Subcutaneous abdominal adipose tissue (tissue), 5 donors: Measurements from ENCODE around the gene DNAI4.
"Not testable (repeated sequence)": the region's sequence is repeated elsewhere in the genome, so short reads cannot be mapped to it uniquely, and the experiment has no call there.

Experiments used
- H3K27ac ChIP-seq: one replicate; pipeline ENCODE4 v1.7.0; 2013; ENCODE audit warnings: low read depth, mild to moderate bottlenecking, inconsistent platforms, low read length, moderate library complexity
- H3K27me3 ChIP-seq, 5 donors: one replicate each; pipeline ENCODE4 v1.7.0; 2013; ENCODE audit warnings: low read length in 5 of 5, inconsistent platforms in 1 of 5; ENCODE audit not compliant: control insufficient read depth in 5 of 5, insufficient read depth in 4 of 5
- H3K36me3 ChIP-seq, 5 donors: one replicate each; pipeline ENCODE4 v1.7.0; 2013; ENCODE audit warnings: low read length in 5 of 5; ENCODE audit not compliant: control insufficient read depth in 5 of 5, insufficient read depth in 5 of 5
- H3K4me1 ChIP-seq, 5 donors: one replicate each; pipeline ENCODE4 v1.7.0; 2013; ENCODE audit warnings: low read length in 5 of 5, mild to moderate bottlenecking in 3 of 5, moderate library complexity in 1 of 5; ENCODE audit not compliant: control insufficient read depth in 5 of 5, insufficient read depth in 5 of 5
- H3K4me3 ChIP-seq, 5 donors: one replicate each; pipeline ENCODE4 v1.7.0; 2013; ENCODE audit warnings: low read length in 5 of 5, low read depth in 1 of 5
- H3K9ac ChIP-seq, 5 donors: one replicate each; pipeline ENCODE4 v1.7.0; 2013; ENCODE audit warnings: low read length in 5 of 5, mild to moderate bottlenecking in 4 of 5, moderate library complexity in 3 of 5
- H3K9me3 ChIP-seq, 5 donors: one replicate each; pipeline ENCODE4 v1.7.0; 2013; ENCODE audit warnings: low read length in 5 of 5; ENCODE audit not compliant: control insufficient read depth in 5 of 5
- donor health status: healthy.
- donor health status: healthy.
- donor health status: healthy.
- donor health status: healthy.
- donor health status: healthy.

DNAI4 gene

GRCh38 chr1:66795839-66796238 lies 128.8 kb downstream of the DNAI4 start:
- not testable (repeated sequence) for H3K27ac ChIP-seq, H3K9me3 ChIP-seq, H3K9ac ChIP-seq, H3K4me3 ChIP-seq, H3K4me1 ChIP-seq, H3K27me3 ChIP-seq, H3K36me3 ChIP-seq

- H3K27ac ChIP-seq: no peak overlapping the region
- H3K9ac ChIP-seq: no peak overlapping the region
- no peaks in the 10 kb centered on the region for H3K27me3 ChIP-seq
- H3K36me3 ChIP-seq: no peaks in the 10 kb centered on the region
- no peaks in the 10 kb centered on the region for H3K4me1 ChIP-seq
- no peak overlapping the region for H3K4me3 ChIP-seq
- no peaks in the 10 kb centered on the region for H3K9me3 ChIP-seq
These were observed 132.7 kb downstream of the DNAI4 start for GRCh38 chr1:66791621-66792610.

- H3K27ac ChIP-seq: no peak overlapping the region
- H3K36me3 ChIP-seq: no peaks in the 10 kb centered on the region
- H3K9me3 ChIP-seq: no peaks in the 10 kb centered on the region
- H3K4me1 ChIP-seq: no peaks in the 10 kb centered on the region
- H3K27me3 ChIP-seq: no peaks in the 10 kb centered on the region
- no peak overlapping the region for H3K9ac ChIP-seq
- H3K4me3 ChIP-seq: no peak overlapping the region
These were observed 136.3 kb downstream of the DNAI4 start for GRCh38 chr1:66788231-66788939.

- H3K9ac ChIP-seq: no peak overlapping the region
- H3K4me3 ChIP-seq: no peak overlapping the region
- H3K9me3 ChIP-seq: no peaks in the 10 kb centered on the region
- H3K36me3 ChIP-seq: no peaks in the 10 kb centered on the region
- no peak overlapping the region for H3K27ac ChIP-seq
- no peaks in the 10 kb centered on the region for H3K27me3 ChIP-seq
- H3K4me1 ChIP-seq: no peaks in the 10 kb centered on the region
These were observed 137.0 kb downstream of the DNAI4 start for GRCh38 chr1:66787641-66788040.

GRCh38 chr1:66785800-66786199 lies 138.9 kb downstream of the DNAI4 start:
- not testable (repeated sequence) for H3K4me1 ChIP-seq, H3K36me3 ChIP-seq

GRCh38 chr1:66779475-66780078 lies 145.1 kb downstream of the DNAI4 start:
- no peak overlapping the region for H3K27ac ChIP-seq
- H3K36me3 ChIP-seq: no peaks in the 10 kb centered on the region
- no peaks in the 10 kb centered on the region for H3K9me3 ChIP-seq
- no peak overlapping the region for H3K9ac ChIP-seq
- no peak overlapping the region for H3K4me3 ChIP-seq
- no peaks in the 10 kb centered on the region for H3K27me3 ChIP-seq
- no peaks in the 10 kb centered on the region for H3K4me1 ChIP-seq

More at GRCh38 chr1:66785800-66786199, 138.9 kb downstream of the DNAI4 start:
- H3K27ac ChIP-seq, H3K9ac ChIP-seq, H3K4me3 ChIP-seq, H3K9me3 ChIP-seq, H3K27me3 ChIP-seq: not testable (repeated sequence)

- no peak overlapping the region for H3K9ac ChIP-seq
- no peaks in the 10 kb centered on the region for H3K9me3 ChIP-seq
- no peaks in the 10 kb centered on the region for H3K4me1 ChIP-seq
- no peaks in the 10 kb centered on the region for H3K36me3 ChIP-seq
- H3K27me3 ChIP-seq: no peaks in the 10 kb centered on the region
- H3K4me3 ChIP-seq: peak overlapping the region in 2 of 5 donors; percentile 18 to 23
- H3K27ac ChIP-seq: no peak overlapping the region
These were observed 145.7 kb downstream of the DNAI4 start for GRCh38 chr1:66778969-66779368.

GRCh38 chr1:66778266-66778665 lies 146.4 kb downstream of the DNAI4 start:
- Histone ChIP-seq H3K9ac (no peak overlapping the region), H3K27me3 (no peaks in the 10 kb centered on the region), H3K27ac (no peak overlapping the region), H3K9me3 (no peaks in the 10 kb centered on the region), H3K4me1 (no peaks in the 10 kb centered on the region), H3K36me3 (no peaks in the 10 kb centered on the region), H3K4me3 (no peak overlapping the region)

- Histone ChIP-seq H3K4me3 (no peak overlapping the region), H3K9ac (no peak overlapping the region), H3K9me3 (no peaks in the 10 kb centered on the region), H3K27me3 (no peaks in the 10 kb centered on the region), H3K4me1 (no peaks in the 10 kb centered on the region), H3K36me3 (no peaks in the 10 kb centered on the region), H3K27ac (no peak overlapping the region)
These were observed 146.8 kb downstream of the DNAI4 start for GRCh38 chr1:66777831-66778230.

- Histone ChIP-seq H3K4me1 (no peaks in the 10 kb centered on the region), H3K9me3 (no peaks in the 10 kb centered on the region), H3K4me3 (no peak overlapping the region), H3K27ac (no peak overlapping the region), H3K36me3 (no peaks in the 10 kb centered on the region), H3K27me3 (no peaks in the 10 kb centered on the region), H3K9ac (no peak overlapping the region)
These were observed 149.0 kb downstream of the DNAI4 start for GRCh38 chr1:66775646-66776045.
